ENCODE data around the gene CARS2.

CARS2 gene

GRCh38 chr13:110648146-110648819, 57.6 kb downstream of the CARS2 start:
- ATAC-seq (ENCODE audit: insufficient read depth, low read depth) (no peak), DNase-seq (no peak)
- TF ChIP-seq EZH2 (IDR thresholded peaks at IDR 0.05; ENCODE audit: borderline replicate concordance, low read depth, low read length, severe bottlenecking): no peak
- TF ChIP-seq, protein P1, sequence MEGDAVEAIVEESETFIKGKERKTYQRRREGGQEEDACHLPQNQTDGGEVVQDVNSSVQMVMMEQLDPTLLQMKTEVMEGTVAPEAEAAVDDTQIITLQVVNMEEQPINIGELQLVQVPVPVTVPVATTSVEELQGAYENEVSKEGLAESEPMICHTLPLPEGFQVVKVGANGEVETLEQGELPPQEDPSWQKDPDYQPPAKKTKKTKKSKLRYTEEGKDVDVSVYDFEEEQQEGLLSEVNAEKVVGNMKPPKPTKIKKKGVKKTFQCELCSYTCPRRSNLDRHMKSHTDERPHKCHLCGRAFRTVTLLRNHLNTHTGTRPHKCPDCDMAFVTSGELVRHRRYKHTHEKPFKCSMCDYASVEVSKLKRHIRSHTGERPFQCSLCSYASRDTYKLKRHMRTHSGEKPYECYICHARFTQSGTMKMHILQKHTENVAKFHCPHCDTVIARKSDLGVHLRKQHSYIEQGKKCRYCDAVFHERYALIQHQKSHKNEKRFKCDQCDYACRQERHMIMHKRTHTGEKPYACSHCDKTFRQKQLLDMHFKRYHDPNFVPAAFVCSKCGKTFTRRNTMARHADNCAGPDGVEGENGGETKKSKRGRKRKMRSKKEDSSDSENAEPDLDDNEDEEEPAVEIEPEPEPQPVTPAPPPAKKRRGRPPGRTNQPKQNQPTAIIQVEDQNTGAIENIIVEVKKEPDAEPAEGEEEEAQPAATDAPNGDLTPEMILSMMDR (IDR thresholded peaks at IDR 0.05; ENCODE audit: borderline replicate concordance, extremely low read depth, low read length, poor library complexity, severe bottlenecking): no peak
- peaks cover 79% of the 10 kb centered on the region for H3K36me3 ChIP-seq (ENCODE audit: insufficient read depth, low read length)
- peaks cover 34% of the 10 kb centered on the region for H4K20me1 ChIP-seq (ENCODE audit: insufficient read depth, low read length)
- H3K4me2 ChIP-seq (ENCODE audit: insufficient read depth, low read length): no peak overlapping the region
- H3K27ac ChIP-seq (ENCODE audit: low read length): no peak overlapping the region
- H3K4me3 ChIP-seq (ENCODE audit: low read depth in 1 of 2, low read length in 2 of 2): no peak overlapping the region
- H3K27me3 ChIP-seq (ENCODE audit: insufficient read depth, low read length, poor library complexity): no peaks in the 10 kb centered on the region
- no peak overlapping the region for H2AFZ ChIP-seq (ENCODE audit: low read depth, low read length)
- H3K9me3 ChIP-seq (ENCODE audit: insufficient read depth, low read length, severe bottlenecking): no peaks in the 10 kb centered on the region
- no peak overlapping the region for H3K9ac ChIP-seq (ENCODE audit: low read depth, low read length)
- H3K4me1 ChIP-seq (ENCODE audit: insufficient read depth, low read length): no peaks in the 10 kb centered on the region
- H3K79me2 ChIP-seq (ENCODE audit: insufficient read depth, low read length): no peaks in the 10 kb centered on the region; the same call in 1 of the 2 replicates

- Histone ChIP-seq H3K27ac (ENCODE audit: low read length) (no peak overlapping the region), H3K79me2 (ENCODE audit: insufficient read depth, low read length) (no peaks in the 10 kb centered on the region; the same call in 1 of the 2 replicates), H3K9ac (ENCODE audit: low read depth, low read length) (no peak overlapping the region), H3K4me2 (ENCODE audit: insufficient read depth, low read length) (no peak overlapping the region), H3K36me3 (ENCODE audit: insufficient read depth, low read length) (peaks cover 82% of the 10 kb centered on the region), H3K27me3 (ENCODE audit: insufficient read depth, low read length, poor library complexity) (no peaks in the 10 kb centered on the region), H3K4me1 (ENCODE audit: insufficient read depth, low read length) (no peaks in the 10 kb centered on the region), H2AFZ (ENCODE audit: low read depth, low read length) (no peak overlapping the region), H4K20me1 (ENCODE audit: insufficient read depth, low read length) (peaks cover 28% of the 10 kb centered on the region), H3K4me3 (ENCODE audit: low read depth in 1 of 2, low read length in 2 of 2) (no peak overlapping the region), H3K9me3 (ENCODE audit: insufficient read depth, low read length, severe bottlenecking) (no peaks in the 10 kb centered on the region)
- no peak for DNase-seq
- ATAC-seq (ENCODE audit: insufficient read depth, low read depth): no peak
- TF ChIP-seq, protein P1 (IDR thresholded peaks at IDR 0.05; ENCODE audit: borderline replicate concordance, extremely low read depth, low read length, poor library complexity, severe bottlenecking): no peak
- TF ChIP-seq EZH2 (IDR thresholded peaks at IDR 0.05; ENCODE audit: borderline replicate concordance, low read depth, low read length, severe bottlenecking): no peak
These were observed 58.6 kb downstream of the CARS2 start for GRCh38 chr13:110647365-110647737.

DNA sequence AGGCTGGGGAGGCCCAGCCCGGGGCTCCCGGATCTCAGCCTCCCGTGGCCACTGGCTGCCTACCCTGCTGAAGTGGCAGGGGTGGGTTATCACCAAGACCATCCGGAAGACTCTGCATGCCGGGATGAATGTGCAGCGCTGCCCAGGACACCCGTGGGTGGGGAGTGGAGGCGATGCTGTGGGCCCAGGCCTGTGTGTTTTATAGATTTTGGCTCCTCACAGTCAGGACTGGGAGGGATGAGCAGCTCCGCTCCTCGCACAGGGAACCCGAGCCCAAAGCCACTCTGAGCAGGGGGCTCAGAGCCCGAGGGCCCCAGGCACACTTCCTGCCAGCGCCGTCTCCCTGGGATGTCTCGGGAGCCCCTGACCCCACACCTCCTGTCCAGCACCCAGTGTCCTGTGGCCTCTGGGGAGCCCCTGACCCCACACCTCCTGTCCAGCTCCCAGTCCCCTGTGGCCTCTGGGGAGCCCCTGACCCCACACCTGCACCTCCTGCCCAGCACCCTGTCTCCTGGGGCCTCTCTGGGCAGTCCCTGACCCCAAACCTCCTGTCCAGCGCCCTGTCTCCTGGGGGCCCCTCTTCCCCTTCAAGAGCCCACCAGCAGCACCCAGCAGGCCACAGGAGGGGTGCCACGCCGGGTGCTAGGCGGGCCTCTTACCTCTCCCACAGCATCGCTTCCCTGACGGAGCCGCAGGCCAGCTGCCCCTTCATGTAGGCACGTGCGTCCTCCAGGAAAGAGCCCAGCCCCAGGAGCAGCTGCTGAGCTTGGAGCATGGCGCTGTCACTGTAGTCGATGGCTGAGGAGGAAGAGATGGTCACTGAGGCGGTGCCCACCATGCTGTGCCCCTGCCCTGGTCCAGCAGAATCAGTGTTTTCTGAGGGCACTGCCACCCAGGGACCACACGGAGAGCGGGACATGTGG, 59.2 kb downstream of the CARS2 start:
- H3K27ac ChIP-seq (ENCODE audit: low read length): no peak overlapping the region
- no peak overlapping the region for H3K4me3 ChIP-seq (ENCODE audit: low read depth in 1 of 2, low read length in 2 of 2)
- peaks cover 22% of the 10 kb centered on the region for H4K20me1 ChIP-seq (ENCODE audit: insufficient read depth, low read length)
- no peak overlapping the region for H3K4me2 ChIP-seq (ENCODE audit: insufficient read depth, low read length)
- DNase-seq: no peak
- ATAC-seq (ENCODE audit: insufficient read depth, low read depth): no peak
- no peaks in the 10 kb centered on the region for H3K79me2 ChIP-seq (ENCODE audit: insufficient read depth, low read length)
- TF ChIP-seq EZH2 (IDR thresholded peaks at IDR 0.05; ENCODE audit: borderline replicate concordance, low read depth, low read length, severe bottlenecking): no peak
- TF ChIP-seq, protein P1 (IDR thresholded peaks at IDR 0.05; ENCODE audit: borderline replicate concordance, extremely low read depth, low read length, poor library complexity, severe bottlenecking): no peak
- no peaks in the 10 kb centered on the region for H3K27me3 ChIP-seq (ENCODE audit: insufficient read depth, low read length, poor library complexity)
- no peak overlapping the region for H2AFZ ChIP-seq (ENCODE audit: low read depth, low read length)
- no peaks in the 10 kb centered on the region for H3K9me3 ChIP-seq (ENCODE audit: insufficient read depth, low read length, severe bottlenecking)
- H3K4me1 ChIP-seq (ENCODE audit: insufficient read depth, low read length): no peaks in the 10 kb centered on the region
- H3K9ac ChIP-seq (ENCODE audit: low read depth, low read length): no peak overlapping the region
- peaks cover 81% of the 10 kb centered on the region for H3K36me3 ChIP-seq (ENCODE audit: insufficient read depth, low read length)

Data from DND-41 (cell line).